GM13977 (cell line): ENCODE data around the gene SOS2.

ENCODE experiments used
- DNase-seq: peaks from one replicate; pipeline ENCODE4 v3.0.0; 2012; ENCODE audit warnings: low spot score
- CTCF ChIP-seq: IDR thresholded peaks from 2 replicates; pipeline ENCODE4 v1.5.1; 2012; ENCODE audit warnings: mild to moderate bottlenecking, control low read depth; ENCODE audit not compliant: insufficient read depth; ENCODE audit errors: extremely low read depth, missing control alignments
- in situ Hi-C: fragments of 300-500 bp; cut with MboI; formaldehyde crosslinking; loops from one replicate; pipeline ENCODE4 v1.12.0; 2022; ENCODE audit warnings: low sequenced_read_pairs, low pct_unique_long_range_greater_than_20kb, mixed read lengths, inconsistent platforms; ENCODE audit not compliant: unreplicated experiment

The SOS2 gene

GRCh38 chr14:50106178-50106577, 125.2 kb downstream of the SOS2 start:
- in situ Hi-C loops = loop anchor here (25.0 kb wide), 1 partner anchor 469 kb away; the partner anchor contains the start of gene DNAAF2
- no peak for TF ChIP-seq CTCF

DNA sequence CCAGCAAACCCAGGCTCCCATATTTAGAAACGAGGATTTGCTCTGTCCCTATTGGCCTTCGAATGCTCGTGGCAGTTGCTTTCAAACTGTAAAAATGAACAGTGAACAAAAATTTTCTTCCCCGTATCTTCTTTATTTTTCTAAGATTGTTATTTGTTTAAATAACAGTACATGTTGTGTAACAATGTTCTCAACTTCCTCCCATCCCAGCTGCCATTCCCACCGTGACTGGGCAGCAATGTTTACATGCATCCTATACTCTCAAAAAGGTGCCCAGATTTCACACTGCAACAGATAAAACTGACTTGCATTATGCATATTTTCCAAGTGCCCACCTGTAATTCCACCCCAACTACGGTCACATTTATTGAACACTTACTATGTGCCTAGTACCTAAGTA, 127.8 kb downstream of the SOS2 start:
- no peak for DNase-seq
- TF ChIP-seq CTCF = no peak
- in situ Hi-C loops = loop anchor here (25.0 kb wide), 1 partner anchor 466 kb away; the partner anchor contains the start of gene DNAAF2

More at GRCh38 chr14:50106178-50106577, 125.2 kb downstream of the SOS2 start:
- DNase-seq = no peak

DNA sequence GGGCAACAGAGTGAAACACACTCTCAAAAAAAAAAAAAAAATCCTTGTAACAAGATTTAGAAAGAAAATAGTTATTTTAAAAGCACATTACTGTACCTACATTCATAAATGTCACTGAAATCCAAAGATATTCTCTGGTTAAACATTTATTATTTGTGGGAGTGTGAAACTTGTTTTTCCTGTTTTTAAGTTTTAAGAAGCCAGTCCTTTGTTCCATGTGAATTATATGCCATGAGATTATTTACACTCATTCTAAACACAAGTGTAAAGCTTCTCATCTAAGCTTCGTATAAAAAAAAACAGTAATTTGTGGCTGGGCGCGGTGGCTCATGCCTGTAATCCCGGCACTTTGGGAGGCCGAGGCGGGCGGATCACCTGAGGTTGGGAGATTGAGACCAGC, 130.0 kb downstream of the SOS2 start:
- in situ Hi-C loops = loop anchor here (25.0 kb wide), 1 partner anchor 464 kb away; the partner anchor contains the start of gene DNAAF2
- DNase-seq = no peak
- no peak for TF ChIP-seq CTCF

GRCh38 chr14:50100805-50101204, 130.6 kb downstream of the SOS2 start:
- in situ Hi-C loops = loop anchor here (25.0 kb wide), 1 partner anchor 464 kb away; the partner anchor contains the start of gene DNAAF2
- TF ChIP-seq CTCF = no peak
- DNase-seq = no peak

GRCh38 chr14:50099335-50099734, 132.0 kb downstream of the SOS2 start:
- no peak for DNase-seq
- TF ChIP-seq CTCF = no peak
- in situ Hi-C loops = loop anchor here (10.0 kb wide), 2 partner anchors 55 to 215 kb away; no protein-coding TSS in a partner anchor

GRCh38 chr14:50095895-50096294, 135.5 kb downstream of the SOS2 start:
- in situ Hi-C loops = loop anchor here (10.0 kb wide), 2 partner anchors 51 to 211 kb away; no protein-coding TSS in a partner anchor
- no peak for DNase-seq
- no peak for TF ChIP-seq CTCF
